NOMO-1 (cell line): ENCODE data around the gene DYSF.
"Not testable (repeated sequence)": the region's sequence is repeated elsewhere in the genome, so short reads cannot be mapped to it uniquely, and the experiment has no call there.

Experiments used
- DNase-seq, 2 experiments: peaks; one replicate each; lab custom pipeline; 2025; ENCODE audit not compliant: unreplicated experiment in 2 of 2; lab: John Stamatoyannopoulos, UW

The DYSF gene

DNA sequence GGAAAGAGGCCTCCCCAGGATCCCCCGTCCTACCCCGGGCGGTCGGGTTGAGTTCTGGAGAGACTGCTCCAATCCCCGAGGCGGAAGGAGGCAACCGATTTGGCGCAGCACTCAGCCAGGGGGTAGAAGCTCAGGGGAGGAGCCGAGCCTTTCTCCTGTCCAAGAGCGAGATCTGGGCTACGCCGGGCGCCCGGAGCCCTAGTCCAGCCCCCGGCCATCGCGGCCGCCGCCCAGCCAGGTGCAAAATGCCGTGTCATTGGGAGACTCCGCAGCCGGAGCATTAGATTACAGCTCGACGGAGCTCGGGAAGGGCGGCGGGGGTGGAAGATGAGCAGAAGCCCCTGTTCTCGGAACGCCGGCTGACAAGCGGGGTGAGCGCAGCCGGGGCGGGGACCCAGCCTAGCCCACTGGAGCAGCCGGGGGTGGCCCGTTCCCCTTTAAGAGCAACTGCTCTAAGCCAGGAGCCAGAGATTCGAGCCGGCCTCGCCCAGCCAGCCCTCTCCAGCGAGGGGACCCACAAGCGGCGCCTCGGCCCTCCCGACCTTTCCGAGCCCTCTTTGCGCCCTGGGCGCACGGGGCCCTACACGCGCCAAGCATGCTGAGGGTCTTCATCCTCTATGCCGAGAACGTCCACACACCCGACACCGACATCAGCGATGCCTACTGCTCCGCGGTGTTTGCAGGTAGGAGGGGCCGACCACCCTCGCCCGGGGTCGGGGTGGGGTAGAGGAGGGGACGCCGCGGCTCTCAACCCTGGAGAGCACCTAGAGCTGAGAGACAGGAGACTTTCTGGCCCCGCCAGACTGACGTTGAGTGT lies at the start of gene DYSF:
TSS of gene DYSF (plus strand) at position 158 of the 817 bp plus-strand sequence.
- DNase-seq, result peak; percentile 69 to 71

DNA sequence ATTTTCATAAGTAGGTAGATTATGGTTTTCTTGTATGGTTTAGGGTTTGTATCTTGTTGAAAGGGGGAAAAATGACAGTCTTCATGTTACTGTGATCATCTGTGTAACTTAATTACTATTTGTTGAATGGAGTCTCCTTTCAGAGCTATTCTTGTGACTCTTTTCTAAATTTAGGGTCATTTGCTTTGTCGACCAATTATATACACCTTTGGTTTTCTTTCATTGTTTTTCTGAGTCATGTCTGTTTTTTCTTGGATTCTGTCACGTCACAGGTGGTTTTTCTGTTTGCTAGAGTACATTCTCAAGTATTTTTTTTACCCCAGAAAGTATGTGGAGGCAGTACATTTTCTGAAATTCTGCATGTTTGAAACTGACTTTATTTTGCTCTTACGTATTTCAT lies 43.8 kb upstream of the DYSF start:
- DNase-seq, result no peak

DNA sequence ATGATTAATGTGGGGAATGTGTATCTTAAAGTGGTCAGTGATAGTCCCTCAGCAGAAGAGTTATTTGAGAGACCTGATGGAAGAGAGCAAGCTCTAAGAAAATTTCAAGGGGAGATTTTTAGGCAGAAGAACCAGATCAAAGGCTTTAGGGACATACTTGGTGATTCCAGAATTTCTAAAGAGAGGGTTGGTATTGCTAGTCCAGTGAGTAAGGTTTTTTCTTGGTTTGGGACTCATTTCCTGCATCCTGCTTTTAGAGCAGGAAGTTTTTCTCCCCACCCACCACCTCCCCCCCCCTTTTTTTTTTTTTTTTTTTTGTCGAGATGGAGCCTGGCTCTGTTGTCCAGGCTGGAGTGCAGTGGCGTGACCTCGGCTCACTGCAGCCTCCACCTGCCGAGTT lies 42.7 kb upstream of the DYSF start:
- no peak for DNase-seq

DNA sequence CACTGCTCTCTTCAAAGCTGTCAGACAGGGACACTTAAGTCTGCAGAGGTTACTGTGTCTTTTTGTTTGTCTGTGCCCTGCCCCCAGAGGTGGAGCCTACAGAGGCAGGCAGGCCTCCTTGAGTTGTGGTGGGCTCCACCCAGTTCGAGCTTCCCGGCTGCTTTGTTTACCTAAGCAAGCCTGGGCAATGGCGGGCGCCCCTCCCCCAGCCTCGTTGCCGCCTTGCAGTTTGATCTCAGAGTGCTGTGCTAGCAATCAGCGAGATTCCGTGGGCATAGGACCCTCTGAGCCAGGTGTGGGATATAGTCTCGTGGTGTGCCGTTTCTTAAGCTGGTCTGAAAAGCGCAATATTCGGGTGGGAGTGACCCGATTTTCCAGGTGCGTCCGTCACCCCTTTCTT lies 36.5 kb upstream of the DYSF start:
- not testable (repeated sequence) for DNase-seq

DNA sequence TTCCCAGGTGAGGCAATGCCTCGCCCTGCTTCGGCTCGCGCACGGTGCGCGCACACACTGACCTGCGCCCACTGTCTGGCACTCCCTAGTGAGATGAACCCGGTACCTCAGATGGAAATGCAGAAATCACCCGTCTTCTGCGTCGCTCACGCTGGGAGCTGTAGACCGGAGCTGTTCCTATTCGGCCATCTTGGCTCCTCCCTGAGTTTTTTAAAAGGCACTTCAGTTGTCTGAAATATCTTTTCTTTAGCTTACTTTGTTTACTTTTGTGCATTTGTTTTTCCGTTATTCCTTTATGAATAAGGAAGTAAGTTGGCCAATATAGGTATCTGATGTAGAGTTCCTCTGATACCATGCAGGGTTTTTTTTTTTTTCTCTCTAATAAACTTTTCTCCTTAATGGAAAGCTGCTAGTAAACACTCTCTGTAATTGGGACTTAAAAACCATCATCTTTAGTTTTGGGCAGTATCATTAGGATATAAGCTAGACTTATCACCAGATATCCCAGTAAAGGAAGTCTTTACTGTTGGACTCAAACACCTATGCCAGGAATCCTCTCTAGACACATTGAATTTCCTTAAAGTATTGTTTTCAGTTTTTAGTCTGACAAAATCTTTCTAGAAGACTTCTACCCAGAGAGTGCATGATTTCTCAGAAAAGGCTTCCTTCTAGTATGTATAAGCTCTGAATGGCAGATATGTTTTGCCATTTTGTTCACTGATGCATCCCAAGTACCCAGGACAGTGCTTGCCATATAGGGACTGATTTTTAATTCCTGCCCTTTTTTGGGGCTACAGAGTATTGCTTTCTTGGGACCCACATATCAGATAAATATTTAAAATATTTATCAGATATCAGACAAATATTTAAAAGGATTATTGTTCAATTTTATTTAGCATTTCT lies 35.8 kb upstream of the DYSF start:
- no peak for DNase-seq

DNA sequence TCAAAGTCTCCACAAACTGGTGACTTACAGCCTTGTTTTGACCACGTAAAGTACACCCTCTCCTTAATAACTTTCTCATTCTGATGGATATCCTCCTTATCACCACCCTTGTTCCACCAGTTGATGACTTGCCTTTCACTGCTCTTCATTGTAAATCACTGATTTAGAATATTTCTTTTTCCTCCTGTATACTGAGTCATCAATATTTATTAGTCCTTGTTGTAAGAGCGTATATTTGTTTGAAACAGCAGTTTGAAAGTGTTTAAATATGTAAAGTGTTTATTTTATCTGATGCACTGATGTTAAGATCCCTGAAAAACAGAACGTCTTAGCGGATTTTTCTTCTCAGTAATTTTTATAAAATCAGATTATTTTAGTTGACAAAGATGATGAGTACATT lies 34.2 kb upstream of the DYSF start:
- DNase-seq, result no peak

DNA sequence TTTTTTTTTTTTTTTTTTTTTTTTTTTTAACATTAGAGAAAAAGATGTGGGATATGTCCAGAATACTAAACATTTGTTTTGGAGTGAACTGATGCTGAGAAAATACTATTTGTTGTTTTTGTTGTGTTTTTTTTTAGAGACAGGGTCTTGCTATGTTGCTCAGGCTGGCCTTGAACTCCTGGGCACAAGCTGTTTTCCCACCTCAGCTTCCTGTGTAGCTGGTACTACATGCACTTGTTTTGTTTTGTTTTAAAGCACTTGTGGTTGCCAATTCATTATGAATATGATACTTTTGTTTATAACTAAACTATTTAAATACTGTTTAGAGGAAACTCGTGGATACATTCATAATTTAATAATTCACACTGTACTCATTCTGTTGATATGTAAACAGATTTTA lies 33.4 kb upstream of the DYSF start:
- DNase-seq, result no peak

DNA sequence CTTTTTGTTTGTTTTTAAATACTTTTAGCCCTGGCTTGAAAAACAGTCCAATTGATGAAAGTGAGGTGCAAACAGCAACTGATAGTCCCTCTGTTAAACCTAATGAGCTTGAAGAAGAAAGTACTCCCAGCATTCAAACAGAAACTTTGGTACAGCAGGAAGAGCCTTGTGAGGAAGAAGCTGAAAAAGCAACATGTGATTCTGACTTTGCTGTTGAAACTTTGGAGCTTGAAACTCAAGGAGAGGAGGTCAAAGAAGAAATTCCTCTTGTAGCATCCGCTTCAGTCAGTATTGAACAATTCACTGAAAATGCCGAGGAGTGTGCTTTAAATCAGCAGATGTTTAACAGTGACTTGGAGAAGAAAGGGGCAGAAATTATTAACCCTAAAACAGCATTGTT lies 30.6 kb upstream of the DYSF start:
- no peak for DNase-seq

DNA sequence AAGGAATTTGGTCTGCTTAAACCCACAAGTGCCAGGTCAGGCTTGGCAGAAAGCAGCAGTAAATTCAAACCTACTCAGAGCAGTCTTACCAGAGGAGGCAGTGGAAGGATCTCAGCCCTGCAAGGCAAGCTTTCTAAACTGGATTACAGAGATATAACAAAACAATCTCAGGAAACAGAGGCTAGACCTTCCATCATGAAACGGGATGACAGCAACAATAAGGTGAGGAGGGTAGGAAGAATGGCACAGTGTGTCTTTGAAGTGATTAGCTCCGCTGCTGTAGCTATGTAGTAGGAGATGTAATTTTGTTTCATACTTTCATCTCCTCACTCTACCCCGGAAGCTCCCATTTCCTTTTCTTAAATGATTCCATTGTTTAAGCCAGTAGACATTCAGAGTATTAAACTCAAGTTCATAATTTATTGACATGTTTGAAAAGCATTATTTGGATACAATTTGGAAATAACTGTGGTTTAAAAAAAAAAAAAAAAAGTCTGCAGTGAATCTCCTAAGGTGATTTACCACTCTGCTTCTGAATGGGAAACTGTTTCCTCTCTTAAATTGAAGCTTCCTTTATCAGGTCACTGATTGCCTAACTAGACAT lies 29.4 kb upstream of the DYSF start:
- peak in 1 of 2 experiments; percentile 33 for DNase-seq

DNA sequence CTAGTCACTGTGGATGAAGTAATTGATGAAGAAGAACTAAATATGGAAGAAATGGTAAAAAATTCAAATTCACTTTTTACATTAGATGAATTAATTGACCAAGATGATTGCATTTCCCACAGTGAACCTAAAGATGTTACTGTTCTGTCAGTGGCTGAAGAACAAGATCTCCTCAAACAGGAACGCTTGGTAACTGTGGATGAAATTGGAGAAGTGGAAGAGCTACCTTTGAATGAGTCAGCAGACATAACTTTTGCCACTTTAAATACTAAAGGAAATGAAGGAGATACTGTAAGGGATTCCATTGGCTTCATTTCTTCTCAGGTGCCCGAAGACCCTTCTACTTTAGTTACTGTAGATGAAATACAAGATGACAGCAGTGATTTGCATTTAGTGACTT lies 26.6 kb upstream of the DYSF start:
- DNase-seq, result peak in 1 of 2 experiments; percentile 14

DNA sequence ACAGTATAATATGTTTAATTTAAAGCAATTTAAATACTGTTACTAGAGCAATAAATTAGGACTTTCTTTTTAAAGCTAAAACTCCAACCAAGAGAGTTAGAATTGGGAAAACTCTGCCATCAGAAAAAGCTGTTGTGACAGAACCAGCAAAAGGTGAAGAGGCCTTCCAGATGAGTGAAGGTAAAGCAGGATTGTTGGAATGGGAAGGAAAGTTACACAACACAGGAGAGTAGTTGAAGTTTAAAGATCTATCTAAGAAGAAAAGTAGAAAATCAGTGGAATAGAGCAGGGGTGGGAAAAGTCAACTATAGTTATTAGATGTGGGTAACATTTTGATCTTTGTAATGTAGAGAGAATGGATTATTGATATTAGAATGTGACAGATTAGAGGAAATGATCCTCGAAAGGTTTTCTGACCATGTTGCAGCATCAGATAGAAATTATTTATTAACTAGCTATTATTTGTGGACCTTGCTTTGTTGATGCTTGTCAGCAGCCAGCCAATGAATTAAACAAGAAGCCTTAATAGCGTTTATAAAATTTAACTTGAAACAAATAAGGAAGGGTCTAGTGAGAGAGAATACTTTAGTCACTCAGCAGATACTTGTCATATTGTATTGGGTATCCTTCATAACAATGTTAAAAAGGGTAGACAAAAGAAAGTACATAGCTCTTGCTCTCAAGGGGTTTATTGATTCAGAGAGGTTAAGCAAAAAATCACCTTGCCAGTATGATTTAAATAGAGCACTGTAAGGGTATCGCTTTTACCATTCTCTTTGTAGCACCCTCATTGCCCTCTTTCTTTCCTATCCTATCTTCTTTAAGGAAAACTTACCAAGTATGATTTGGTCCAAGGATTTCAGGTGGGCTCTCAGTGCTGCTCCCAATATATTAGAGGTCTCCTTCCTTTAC lies 24.6 kb upstream of the DYSF start:
- DNase-seq, result no peak

DNA sequence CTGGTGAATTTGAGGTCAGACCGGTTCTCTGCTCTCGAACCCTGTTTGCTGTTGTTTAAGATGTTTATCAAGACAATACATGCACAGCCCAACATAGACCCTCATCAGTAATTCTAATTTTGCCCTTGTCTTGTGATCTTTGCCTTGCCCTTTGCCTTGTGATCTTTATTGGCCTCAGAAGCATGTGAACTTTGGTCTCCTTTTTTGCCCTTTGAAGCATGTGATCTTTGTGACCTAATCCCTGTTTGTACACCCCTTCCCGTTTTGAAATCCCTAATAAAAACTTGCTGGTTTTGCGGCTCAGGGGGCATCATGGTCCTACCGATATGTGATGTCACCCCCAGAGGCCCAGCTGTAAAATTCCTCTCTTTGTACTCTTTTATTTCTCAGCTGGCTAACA lies 8.2 kb upstream of the DYSF start:
- DNase-seq, result not testable (repeated sequence)

DNA sequence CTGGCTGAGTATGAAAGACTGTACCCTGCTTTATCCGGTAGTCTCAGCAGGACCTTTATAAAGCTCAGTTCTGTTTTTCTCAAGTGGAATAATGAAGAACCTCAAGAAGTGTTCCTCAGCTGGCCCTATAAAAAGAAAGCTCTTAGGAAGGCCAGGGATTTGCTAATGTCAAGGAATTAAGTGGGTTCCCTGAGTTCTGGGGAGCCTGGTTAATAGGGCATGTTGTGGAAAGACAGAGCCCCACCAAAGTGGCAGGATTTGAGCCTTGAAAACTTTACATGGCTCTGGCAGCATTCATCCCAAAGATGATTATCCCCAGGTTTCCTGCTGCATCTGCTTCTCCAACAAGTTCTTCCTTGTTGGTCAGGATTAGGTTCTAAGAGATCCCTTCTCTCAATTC lies 6.9 kb upstream of the DYSF start:
- DNase-seq, result no peak

DNA sequence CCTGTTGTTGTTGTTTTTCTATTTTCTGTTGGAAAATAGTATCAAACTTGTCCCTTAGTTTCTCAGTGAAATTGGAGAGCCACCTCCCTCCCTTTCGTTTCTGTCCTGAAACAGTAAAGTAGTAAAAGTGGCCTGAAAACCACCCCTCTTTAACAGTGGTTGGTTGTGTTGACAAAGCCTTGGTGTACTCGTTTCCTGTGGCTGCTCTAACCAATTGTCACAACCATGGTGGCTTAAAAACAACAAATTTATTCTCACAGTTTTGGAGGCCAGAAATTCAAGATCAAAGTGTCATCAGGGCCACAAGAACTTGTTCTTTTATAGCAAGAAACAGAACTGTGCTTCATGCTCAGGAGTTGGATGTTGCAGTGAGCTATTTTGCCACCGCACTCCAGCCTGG lies 4.0 kb upstream of the DYSF start:
- no peak for DNase-seq

DNA sequence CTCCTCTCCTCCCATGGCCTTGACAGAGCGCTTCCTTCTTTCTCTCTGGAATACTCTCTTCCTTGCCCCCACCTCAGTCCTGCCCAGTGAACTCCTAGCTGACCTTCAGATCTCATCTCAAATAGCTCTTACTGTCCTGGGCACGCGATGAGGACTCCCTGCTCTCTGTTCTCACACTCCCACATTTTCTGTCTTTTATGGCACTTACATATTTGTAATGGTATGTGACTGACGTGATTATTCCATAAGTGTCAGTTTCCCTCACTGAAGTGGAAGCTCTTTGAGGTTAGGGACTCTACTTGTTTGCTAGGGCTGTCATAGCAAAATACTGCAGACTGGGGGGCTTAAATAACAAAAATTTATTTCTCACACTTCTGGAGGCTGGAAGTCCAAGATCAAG lies 1.7 kb upstream of the DYSF start:
- DNase-seq, result no peak

DNA sequence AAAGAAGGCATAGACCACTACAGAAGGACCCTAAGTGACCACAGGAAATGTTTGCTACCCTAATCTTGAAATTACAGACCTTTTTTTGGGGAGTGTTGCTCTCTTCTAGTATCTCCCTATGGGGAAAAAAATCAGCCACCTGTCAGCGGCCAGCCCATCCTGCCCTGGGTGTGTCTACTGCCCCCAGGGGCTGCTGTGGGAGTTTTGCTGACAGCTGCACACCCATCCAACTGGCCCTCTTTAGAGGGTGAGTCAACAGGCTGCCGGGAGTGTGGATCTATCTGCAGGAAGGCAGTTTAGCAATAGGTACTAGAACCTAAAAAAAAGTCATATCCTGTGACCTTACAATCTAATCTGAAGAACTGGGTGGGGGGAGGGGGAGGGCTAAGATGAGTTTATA lies 796 bp upstream of the DYSF start:
- peak; percentile 95 to 97 for DNase-seq

DNA sequence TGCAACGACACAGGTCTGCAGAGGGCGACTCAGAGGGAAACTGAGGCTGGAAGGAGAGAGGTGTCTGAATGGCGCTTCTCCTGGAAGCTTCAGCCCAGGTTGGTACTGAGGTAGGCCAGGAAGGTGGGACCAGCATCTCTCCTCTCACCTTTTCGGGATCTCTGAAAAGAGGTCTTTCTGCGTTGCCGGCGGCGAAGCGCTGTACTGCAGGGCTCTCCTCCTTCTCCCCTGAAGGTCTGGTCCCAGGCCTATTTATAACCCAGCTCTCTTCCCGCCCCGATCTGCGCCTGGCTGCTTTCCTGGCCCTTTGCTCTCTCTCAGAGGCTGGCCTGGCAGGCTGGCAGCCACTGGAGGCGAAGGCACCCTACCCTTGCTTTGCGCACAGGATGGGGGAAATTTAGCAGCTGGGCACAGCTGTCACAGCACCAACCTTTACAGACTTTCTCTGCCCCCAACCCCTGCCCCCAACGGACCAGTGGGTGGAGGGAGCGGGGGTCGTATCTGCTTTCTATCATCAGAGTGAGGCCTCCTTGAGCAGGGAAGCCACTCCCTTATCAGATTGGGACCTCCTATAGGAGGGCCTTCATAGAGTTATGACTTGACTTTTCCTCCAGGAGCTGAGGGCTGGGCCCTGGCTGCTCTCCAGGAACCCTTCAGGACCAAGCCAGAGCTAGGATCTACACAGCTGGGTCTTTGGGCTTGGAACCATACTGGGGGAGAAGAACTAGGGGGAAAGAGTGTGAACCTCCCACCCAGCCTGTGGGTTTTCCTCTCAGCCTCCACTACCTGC lies 1.1 kb downstream of the DYSF start:
- DNase-seq, result peak; percentile 17 to 22

DNA sequence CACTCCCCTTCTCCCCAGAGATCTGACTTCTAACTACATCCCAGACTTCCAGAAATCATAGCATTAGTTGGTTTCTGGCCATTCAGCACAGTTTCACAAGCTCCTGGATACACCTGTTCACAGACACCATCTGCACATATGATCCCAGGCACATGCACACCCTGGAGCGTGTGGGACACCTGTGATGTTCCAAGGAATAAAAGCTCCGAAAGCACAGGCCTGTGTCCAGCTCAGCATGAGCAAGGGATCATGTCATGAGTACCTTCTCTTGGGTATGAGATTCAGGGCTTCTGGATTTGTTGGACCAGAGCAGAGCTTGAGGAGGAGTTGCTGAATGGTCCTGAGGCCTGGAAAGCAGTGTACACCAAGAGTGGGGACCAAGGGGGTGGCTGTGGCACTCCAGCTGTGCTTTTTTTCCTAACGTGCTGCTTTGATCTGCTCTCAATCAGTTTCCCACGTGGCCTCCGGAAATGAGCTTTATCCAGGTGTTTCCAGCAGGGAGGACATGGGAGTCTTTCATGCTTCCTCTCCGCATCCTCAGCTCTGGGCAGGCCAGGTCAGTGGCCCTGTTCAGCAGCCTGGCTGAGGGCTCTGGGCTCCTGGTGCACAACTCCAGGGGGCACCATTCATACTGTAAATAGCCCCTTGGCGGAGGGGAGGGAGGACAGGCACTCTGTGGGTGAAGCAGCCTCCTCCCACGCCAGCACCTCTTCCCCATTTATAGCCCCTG lies 1.8 kb downstream of the DYSF start:
- DNase-seq, result no peak
